K562 (cell line): ENCODE measurements around the gene SH2D7. TPM values are rescaled to one million over a fixed set of nuclear protein-coding genes. Genes with fewer than 3 reads are reported as not detected.

Experiments
- CEBPZ ChIP-seq: fragments of 150-350 bp; IDR thresholded peaks from 2 replicates; pipeline ENCODE4 v1.6.1; 2014; ENCODE audit warnings: low read depth, mild to moderate bottlenecking, low read length, borderline replicate concordance
- ZBTB11 ChIP-seq, 3 experiments: fragments of 200-800 bp in 1 of 3; fragments of 250-450 bp in 1 of 3; fragments of 450-650 bp in 1 of 3; sonication (Bioruptor Pico) in 1 of 3; sonication (Bioruptor generic) in 1 of 3; formaldehyde crosslinking in 1 of 3; IDR thresholded peaks; 2 replicates each; pipeline versions ENCODE4 v1.6.1 to v1.8.0; 2016 to 2022; ENCODE audit warnings: mild to moderate bottlenecking in 2 of 3, missing genetic modification characterization in 2 of 3, missing compliant biosample characterization in 1 of 3, moderate library complexity in 1 of 3
- polyA plus RNA-seq, 8 experiments: library from polyadenylated mRNA; depleted of rRNA in 4 of 8; stranded (reverse) in 5 of 8; unstranded in 3 of 8; fragments of >200 nt; fragmentation: Nextera tagmentation in 2 of 8; fragmentation: Illumina TruSeq in 1 of 8; extraction: Ambion mirVana in 2 of 8; extraction: Trizol in 1 of 8; gene quantifications; 2 replicates each; pipeline versions ENCODE4 v1.2.1 to v1.2.3, GENCODE V29; 2011 to 2014; ENCODE audit warnings: inconsistent platforms in 1 of 8, missing spikeins in 1 of 8
- total RNA-seq, 7 experiments: library from RNA; depleted of rRNA in 6 of 7; stranded (reverse); fragments of >200 nt in 6 of 7; fragmentation: Illumina TruSeq in 2 of 7; extraction: Trizol in 2 of 7; gene quantifications; 2 replicates each; pipeline versions ENCODE4 v1.2.1 to v1.2.3, GENCODE V29; 2011 to 2021; ENCODE audit warnings: low replicate concordance in 1 of 7
- TF ChIP-seq, protein P1 (sequence below): sonication (generic); formaldehyde crosslinking; IDR thresholded peaks from 2 replicates; pipeline ENCODE4 v1.8.0; 2022; ENCODE audit warnings: missing genetic modification reagents, mild to moderate bottlenecking, borderline replicate concordance

SH2D7 gene
- total and polyA plus RNA-seq, 9 of the 15 experiments (the other 6 are each of a cell fraction or from before 2014, with no cell fraction given), result not detected

GRCh38 chr15:78069462-78070029 lies 22.8 kb upstream of the SH2D7 start (continued):
- TF ChIP-seq, protein P1, sequence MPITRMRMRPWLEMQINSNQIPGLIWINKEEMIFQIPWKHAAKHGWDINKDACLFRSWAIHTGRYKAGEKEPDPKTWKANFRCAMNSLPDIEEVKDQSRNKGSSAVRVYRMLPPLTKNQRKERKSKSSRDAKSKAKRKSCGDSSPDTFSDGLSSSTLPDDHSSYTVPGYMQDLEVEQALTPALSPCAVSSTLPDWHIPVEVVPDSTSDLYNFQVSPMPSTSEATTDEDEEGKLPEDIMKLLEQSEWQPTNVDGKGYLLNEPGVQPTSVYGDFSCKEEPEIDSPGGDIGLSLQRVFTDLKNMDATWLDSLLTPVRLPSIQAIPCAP (CRISPR knock-in tag), result no peak
- TF ChIP-seq CEBPZ (no peak), ZBTB11 (CRISPR knock-in tag; IDR thresholded peaks at IDR 0.05) (no peak)
